GM23338 (cell line): ENCODE measurements around the gene AP2B1.

Experiments used
- EZH2 ChIP-seq: fragments of 200-600 bp; sonication (generic); IDR thresholded peaks from one replicate; pipeline ENCODE4 v1.8.0; 2017; ENCODE audit warnings: antibody characterized with exemption, mild to moderate bottlenecking, low read depth; ENCODE audit not compliant: unreplicated experiment
- JUNB ChIP-seq: IDR thresholded peaks from one replicate; pipeline ENCODE4 v1.6.1; 2016; ENCODE audit warnings: antibody characterized with exemption; ENCODE audit not compliant: unreplicated experiment
- POLR2AphosphoS5 ChIP-seq: IDR thresholded peaks from 2 replicates; pipeline ENCODE4 v1.6.1; 2016; ENCODE audit warnings: antibody characterized with exemption, low read depth
- TF ChIP-seq, protein P1 (sequence below), 2 experiments: fragments of 200-600 bp in 1 of 2; sonication (generic) in 1 of 2; conservative IDR thresholded peaks; 2 replicates each; pipeline versions ENCODE4 v1.5.1 to v1.6.1; 2016 to 2017; ENCODE audit warnings: antibody characterized with exemption in 2 of 2, low read depth in 2 of 2, mild to moderate bottlenecking in 2 of 2, moderate library complexity in 1 of 2

DNA sequence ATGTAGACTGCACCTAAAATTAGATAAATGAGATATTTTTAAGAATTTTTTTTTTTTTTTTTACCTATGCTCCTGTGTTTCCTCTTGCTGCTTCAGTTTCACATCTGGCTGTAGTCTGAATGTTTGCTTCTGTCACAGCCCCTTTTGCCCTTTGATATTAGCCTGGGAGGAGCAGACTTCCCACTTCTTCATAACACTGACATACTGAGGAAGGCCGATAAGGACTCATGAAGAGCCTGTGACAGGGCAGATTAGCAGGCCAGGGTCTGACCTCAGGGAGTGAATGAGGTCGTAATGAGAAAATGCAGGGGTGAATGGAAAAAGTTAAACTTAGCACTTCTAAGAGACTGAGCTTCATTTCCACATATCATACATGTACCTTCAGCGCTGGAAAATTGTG, 26.4 kb upstream of the AP2B1 start, which contains the start of gene SLFN14:
- TF ChIP-seq EZH2 (no peak), JUNB (no peak), POLR2AphosphoS5 (no peak)
- TF ChIP-seq, protein P1, sequence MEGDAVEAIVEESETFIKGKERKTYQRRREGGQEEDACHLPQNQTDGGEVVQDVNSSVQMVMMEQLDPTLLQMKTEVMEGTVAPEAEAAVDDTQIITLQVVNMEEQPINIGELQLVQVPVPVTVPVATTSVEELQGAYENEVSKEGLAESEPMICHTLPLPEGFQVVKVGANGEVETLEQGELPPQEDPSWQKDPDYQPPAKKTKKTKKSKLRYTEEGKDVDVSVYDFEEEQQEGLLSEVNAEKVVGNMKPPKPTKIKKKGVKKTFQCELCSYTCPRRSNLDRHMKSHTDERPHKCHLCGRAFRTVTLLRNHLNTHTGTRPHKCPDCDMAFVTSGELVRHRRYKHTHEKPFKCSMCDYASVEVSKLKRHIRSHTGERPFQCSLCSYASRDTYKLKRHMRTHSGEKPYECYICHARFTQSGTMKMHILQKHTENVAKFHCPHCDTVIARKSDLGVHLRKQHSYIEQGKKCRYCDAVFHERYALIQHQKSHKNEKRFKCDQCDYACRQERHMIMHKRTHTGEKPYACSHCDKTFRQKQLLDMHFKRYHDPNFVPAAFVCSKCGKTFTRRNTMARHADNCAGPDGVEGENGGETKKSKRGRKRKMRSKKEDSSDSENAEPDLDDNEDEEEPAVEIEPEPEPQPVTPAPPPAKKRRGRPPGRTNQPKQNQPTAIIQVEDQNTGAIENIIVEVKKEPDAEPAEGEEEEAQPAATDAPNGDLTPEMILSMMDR (conservative IDR thresholded peaks at IDR 0.05; ENCODE audit: low read depth in 2 of 2): no peak
